CD8-positive, alpha-beta memory T cell (primary cell): ENCODE results near the gene ARHGEF39. TPM values are rescaled to one million over a fixed set of nuclear protein-coding genes. Genes with fewer than 3 reads are reported as not detected.
"Not testable (repeated sequence)": the region's sequence is repeated elsewhere in the genome, so short reads cannot be mapped to it uniquely, and the experiment has no call there.

Source experiments
- CTCF ChIA-PET: fragments of 350-600 bp; sonication (Branson Sonifier 250); formaldehyde crosslinking; loops from one replicate; lab custom pipeline; 2021; ENCODE audit warnings: antibody characterized with exemption; lab: Charles Lee
- POLR2A ChIA-PET: fragments of 350-600 bp; sonication (Branson Sonifier 250); formaldehyde crosslinking; loops from one replicate; lab custom pipeline; 2021; ENCODE audit warnings: antibody characterized with exemption; lab: Charles Lee
- DNase-seq, 5 donors: peaks; one replicate each; pipeline versions ENCODE4 v3.0.0 to v3.0.0-alpha.2; 2020 to 2022; ENCODE audit warnings: mixed read lengths in 1 of 5
- H3K27ac ChIP-seq: one replicate; pipeline ENCODE4 v1.7.0; 2013; ENCODE audit warnings: low read depth, mild to moderate bottlenecking, low read length, moderate library complexity
- H3K27me3 ChIP-seq: 2 replicates; pipeline ENCODE4 v1.7.0; 2013; ENCODE audit warnings: low read length, mild to moderate bottlenecking; ENCODE audit not compliant: insufficient read depth, poor library complexity, severe bottlenecking
- H3K36me3 ChIP-seq: 2 replicates; pipeline ENCODE4 v1.7.0; 2013; ENCODE audit warnings: mild to moderate bottlenecking, low read length, moderate library complexity; ENCODE audit not compliant: insufficient read depth
- H3K4me1 ChIP-seq: 2 replicates; pipeline ENCODE4 v1.7.0; 2013; ENCODE audit warnings: mild to moderate bottlenecking, low read length, moderate library complexity; ENCODE audit not compliant: insufficient read depth
- H3K4me3 ChIP-seq: 2 replicates; pipeline ENCODE4 v1.7.0; 2013; ENCODE audit warnings: mild to moderate bottlenecking, low read length
- H3K9me3 ChIP-seq: 2 replicates; pipeline ENCODE4 v1.7.0; 2013; ENCODE audit warnings: mild to moderate bottlenecking, low read length
- H3K27ac Mint-ChIP-seq, 8 donors: one replicate each; pipeline ENCODE4 v1.8.0; 2020 to 2021; ENCODE audit warnings: mixed read lengths in 8 of 8, mild to moderate bottlenecking in 6 of 8, inconsistent platforms in 3 of 8, moderate library complexity in 3 of 8
- H3K27me3 Mint-ChIP-seq, 2 donors: one replicate each; pipeline ENCODE4 v1.8.0; 2020 to 2021; ENCODE audit warnings: mixed read lengths in 2 of 2, mild to moderate bottlenecking in 1 of 2, moderate library complexity in 1 of 2
- H3K36me3 Mint-ChIP-seq, 3 donors: one replicate each; pipeline ENCODE4 v1.8.0; 2020 to 2021; ENCODE audit warnings: mixed read lengths in 3 of 3, inconsistent platforms in 1 of 3, mild to moderate bottlenecking in 1 of 3
- H3K4me1 Mint-ChIP-seq, 3 donors: one replicate each; pipeline ENCODE4 v1.8.0; 2020 to 2021; ENCODE audit warnings: mixed read lengths in 3 of 3, inconsistent platforms in 1 of 3, mild to moderate bottlenecking in 1 of 3
- H3K4me3 Mint-ChIP-seq, 7 donors: one replicate each; pipeline ENCODE4 v1.8.0; 2020 to 2021; ENCODE audit warnings: mixed read lengths in 7 of 7, mild to moderate bottlenecking in 6 of 7, moderate library complexity in 4 of 7, inconsistent platforms in 2 of 7
- H3K9me3 Mint-ChIP-seq, 5 donors: one replicate each; pipeline ENCODE4 v1.8.0; 2020 to 2022; ENCODE audit warnings: mixed read lengths in 5 of 5, mild to moderate bottlenecking in 3 of 5, moderate library complexity in 2 of 5, inconsistent platforms in 1 of 5
- polyA plus RNA-seq: library from polyadenylated mRNA; unstranded; fragments of 300-500 nt; fragmentation: Illumina TruSeq; gene quantifications from one replicate; pipeline ENCODE4 v1.2.3, GENCODE V29; 2021
- total RNA-seq, 2 experiments: library from RNA; stranded (reverse); gene quantifications; one replicate each; pipeline ENCODE4 v1.2.3, GENCODE V29; 2021

The ARHGEF39 gene
- total and polyA plus RNA-seq, 3 experiments from 2014 or later: 1.2 to 10.7 (median 7.7) TPM

DNA sequence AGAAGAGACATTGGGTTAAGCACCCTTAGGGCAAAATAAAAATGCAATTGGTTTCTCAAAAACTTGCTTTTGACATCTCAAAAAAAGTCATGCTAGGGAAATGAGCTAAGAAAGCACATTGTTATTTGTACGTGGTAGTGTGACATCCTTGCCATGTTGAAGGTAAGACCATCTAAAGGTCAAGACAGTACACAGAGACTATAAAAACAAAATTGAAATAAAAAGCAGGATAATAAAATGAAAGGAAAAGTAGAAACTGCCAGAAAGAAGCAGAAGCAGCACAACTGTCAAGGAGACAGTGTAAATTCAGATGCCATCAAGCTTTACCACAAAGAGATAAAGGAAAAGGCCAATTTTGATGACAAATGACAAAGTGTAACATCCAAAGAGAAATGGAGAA lies 25.8 kb downstream of the ARHGEF39 start:
- not testable (repeated sequence) for H3K4me3 ChIP-seq, H3K27me3 ChIP-seq, H3K9me3 ChIP-seq, H3K27me3 Mint-ChIP-seq, DNase-seq, H3K36me3 ChIP-seq, H3K9me3 Mint-ChIP-seq, H3K27ac ChIP-seq
- Mint-ChIP-seq H3K4me3 (peak overlapping the region in 5 of 7 donors; percentile 23 to 88 (median 32)), H3K36me3 (peaks cover 4 to 15% (median 11%) of the 10 kb centered on the region in 3 donors), H3K27ac (peak overlapping the region in 7 of 8 donors; percentile 62 to 98 (median 94)), H3K4me1 (peaks cover 57 to 75% (median 66%) of the 10 kb centered on the region in 3 donors)
- peaks cover 35% of the 10 kb centered on the region for H3K4me1 ChIP-seq
- ChIA-PET POLR2A (interaction anchor here (1.3 to 2.0 kb wide), 3 partner anchors 18 to 22 kb away, joined by 3 to 8 read pairs (median 3); partner anchors contain the start of genes CCDC107 and RMRP), CTCF (interaction anchor here (0.8 to 14.3 kb wide), 5 partner anchors 8 to 56 kb away, joined by 3 to 200 read pairs (median 5); partner anchors contain the start of genes CCDC107, CD72 and RMRP)

DNA sequence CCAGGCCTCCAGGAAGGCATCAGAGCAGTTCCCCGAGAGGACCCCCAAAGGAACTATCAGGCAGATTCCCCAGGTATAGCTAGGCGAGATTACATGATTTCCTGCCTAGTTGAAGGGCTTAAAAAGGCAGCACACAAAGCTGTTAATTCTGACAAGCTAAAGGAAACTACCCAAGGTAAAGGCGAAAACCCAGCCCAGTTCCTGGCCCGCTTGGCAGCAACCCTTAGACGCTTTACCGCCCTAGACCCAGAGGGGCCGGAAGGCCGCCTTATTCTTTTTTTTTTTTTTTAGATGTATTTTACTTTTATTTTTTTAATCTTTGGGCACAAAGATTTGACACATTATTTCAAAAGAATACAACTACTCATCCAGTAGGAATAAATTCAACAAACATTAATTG lies 26.2 kb downstream of the ARHGEF39 start:
- peaks cover 56 to 74% (median 65%) of the 10 kb centered on the region in 3 donors for H3K4me1 Mint-ChIP-seq
- peak in 2 of 5 donors; percentile 48 to 58 for DNase-seq
- ChIA-PET POLR2A (interaction anchor here (0.7 to 2.0 kb wide), 5 partner anchors 10 to 104 kb away, joined by 3 to 8 read pairs (median 3); partner anchors contain the start of genes CCDC107 and RMRP), CTCF (interaction anchor here (0.8 to 14.3 kb wide), 4 partner anchors 8 to 25 kb away, joined by 3 to 200 read pairs (median 6); partner anchors contain the start of genes CCDC107, CD72 and RMRP)
- H3K36me3 Mint-ChIP-seq: peaks cover 4 to 15% (median 11%) of the 10 kb centered on the region in 3 donors
- not testable (repeated sequence) for H3K27me3 Mint-ChIP-seq, H3K36me3 ChIP-seq, H3K9me3 Mint-ChIP-seq, H3K27me3 ChIP-seq, H3K27ac ChIP-seq, H3K4me3 ChIP-seq, H3K9me3 ChIP-seq
- H3K4me1 ChIP-seq: peaks cover 33% of the 10 kb centered on the region
- H3K4me3 Mint-ChIP-seq: peak overlapping the region; percentile 55 to 88 (median 62)
- H3K27ac Mint-ChIP-seq: peak overlapping the region; percentile 79 to 99 (median 94)

DNA sequence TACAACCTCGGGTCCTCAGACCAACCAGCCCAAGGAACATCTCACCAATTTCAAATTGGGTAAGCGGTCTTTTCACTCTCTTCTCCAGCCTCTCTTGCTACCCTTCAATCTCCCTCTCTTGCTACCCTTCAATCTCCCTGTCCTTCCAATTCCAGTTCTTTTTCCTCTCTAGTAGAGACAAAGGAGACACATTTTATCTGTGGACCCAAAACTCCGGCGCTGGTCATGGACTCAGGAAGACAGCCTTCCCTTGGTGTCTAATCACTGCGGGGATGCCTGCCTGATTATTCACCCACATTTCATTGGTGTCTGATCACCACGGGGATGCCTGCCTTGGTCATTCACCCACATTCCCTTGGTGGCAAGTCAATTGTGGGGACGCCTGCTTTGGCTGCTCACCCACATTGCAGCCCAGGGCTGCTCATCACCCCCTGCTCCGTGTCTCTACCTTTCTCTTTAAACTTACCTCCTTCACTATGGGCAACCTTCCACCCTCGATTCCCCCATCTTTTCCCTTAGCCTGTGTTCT lies 27.5 kb downstream of the ARHGEF39 start:
- not testable (repeated sequence) for H3K36me3 ChIP-seq, H3K4me3 ChIP-seq, H3K9me3 Mint-ChIP-seq, H3K27me3 Mint-ChIP-seq, H3K9me3 ChIP-seq, H3K27ac ChIP-seq, DNase-seq, H3K27me3 ChIP-seq
- H3K4me3 Mint-ChIP-seq: peak overlapping the region in 4 of 7 donors; percentile 58 to 71 (median 66)
- ChIA-PET CTCF (interaction anchor here (14.3 kb wide), 1 partner anchor 24 kb away, joined by 200 read pairs; the partner anchor contains the start of gene CD72), POLR2A (interaction anchor here (1.1 to 2.0 kb wide), 2 partner anchors 11 to 20 kb away, joined by 3 to 8 read pairs; no protein-coding TSS in a partner anchor)
- H3K4me1 Mint-ChIP-seq: peaks cover 52 to 69% (median 55%) of the 10 kb centered on the region in 3 donors
- H3K36me3 Mint-ChIP-seq: peaks cover 4 to 11% (median 11%) of the 10 kb centered on the region in 3 donors
- H3K27ac Mint-ChIP-seq: peak overlapping the region; percentile 12 to 99 (median 93)
- H3K4me1 ChIP-seq: peaks cover 33% of the 10 kb centered on the region

DNA sequence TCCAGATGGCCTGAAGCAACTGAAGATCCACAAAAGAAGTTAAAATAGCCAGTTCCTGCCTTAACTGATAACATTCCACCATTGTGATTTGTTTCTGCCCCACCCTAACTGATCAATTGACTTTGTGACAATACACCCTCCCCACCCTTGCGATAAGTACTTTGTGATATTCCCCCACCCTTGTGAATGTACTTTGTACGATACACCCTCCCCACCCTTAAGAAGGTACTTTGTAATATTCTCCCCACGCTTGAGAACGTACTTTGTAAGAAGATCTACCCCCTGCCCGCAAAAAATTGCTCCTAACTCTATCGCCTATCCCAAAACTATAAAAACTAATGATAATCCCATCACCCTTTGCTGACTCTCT lies 28.1 kb downstream of the ARHGEF39 start:
- H3K36me3 ChIP-seq, H3K9me3 Mint-ChIP-seq, H3K4me3 ChIP-seq, H3K27ac ChIP-seq, H3K27me3 ChIP-seq, H3K27me3 Mint-ChIP-seq, POLR2A ChIA-PET, DNase-seq, H3K9me3 ChIP-seq: not testable (repeated sequence)
- H3K4me1 ChIP-seq: peaks cover 33% of the 10 kb centered on the region
- Mint-ChIP-seq H3K27ac (peak overlapping the region; percentile 79 to 97 (median 94)), H3K4me3 (peak overlapping the region in 2 of 7 donors; percentile 39 to 69), H3K4me1 (peaks cover 52 to 69% (median 55%) of the 10 kb centered on the region in 3 donors), H3K36me3 (peaks cover 4 to 11% (median 11%) of the 10 kb centered on the region in 3 donors)
- CTCF ChIA-PET: interaction anchor here (0.8 to 1.3 kb wide), 2 partner anchors 10 to 26 kb away, joined by 4 read pairs; no protein-coding TSS in a partner anchor

DNA sequence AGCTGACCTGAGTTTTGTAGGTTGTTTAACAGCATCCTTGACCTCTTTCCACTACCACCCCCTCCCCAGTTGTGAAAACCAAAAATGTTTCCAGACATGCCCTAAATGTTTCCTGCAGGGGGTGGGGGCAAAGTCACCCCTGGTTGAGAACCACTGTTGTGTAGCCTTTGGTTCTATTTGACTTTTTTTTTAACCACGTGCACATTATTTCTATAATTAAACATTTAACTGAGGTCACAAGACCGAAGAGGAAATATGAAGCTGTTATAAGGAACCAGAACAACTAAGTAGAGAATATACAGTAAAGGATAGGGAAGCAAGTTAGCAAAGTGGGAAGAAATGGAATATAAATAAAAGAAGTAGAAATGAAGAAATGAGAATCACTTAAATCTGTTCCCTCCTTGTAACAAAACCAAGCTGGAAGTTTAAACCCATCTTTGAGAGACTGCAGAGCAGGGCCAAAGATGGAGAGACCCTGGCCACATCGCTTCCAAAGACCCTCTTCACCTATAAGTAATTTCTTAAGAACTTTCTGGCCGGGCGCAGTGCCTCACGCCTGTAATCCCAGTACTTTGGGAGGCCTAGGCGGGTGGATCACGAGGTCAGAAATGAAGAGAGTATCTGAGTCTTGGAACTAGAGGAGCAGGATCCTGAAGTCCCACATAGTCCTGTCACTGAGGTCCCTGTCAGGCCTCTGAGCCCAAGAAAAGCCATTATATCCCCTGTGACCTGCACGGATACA lies 28.7 kb downstream of the ARHGEF39 start:
- Histone ChIP-seq H3K4me1 (peaks cover 33% of the 10 kb centered on the region), H3K4me3 (no peak overlapping the region), H3K9me3 (no peaks in the 10 kb centered on the region), H3K27me3 (no peaks in the 10 kb centered on the region), H3K27ac (no peak overlapping the region), H3K36me3 (no peaks in the 10 kb centered on the region)
- ChIA-PET CTCF (interaction anchor here (0.8 to 1.3 kb wide), 2 partner anchors 11 to 25 kb away, joined by 4 read pairs; no protein-coding TSS in a partner anchor), POLR2A (no interaction called here)
- Mint-ChIP-seq H3K27ac (peak overlapping the region; percentile 79 to 97 (median 91)), H3K27me3 (no peaks in the 10 kb centered on the region), H3K9me3 (no peaks in the 10 kb centered on the region), H3K36me3 (peaks cover 4 to 11% (median 8%) of the 10 kb centered on the region in 3 donors), H3K4me1 (peaks cover 50 to 64% (median 55%) of the 10 kb centered on the region in 3 donors), H3K4me3 (peak overlapping the region; percentile 3 to 69 (median 36))
- no peak for DNase-seq

DNA sequence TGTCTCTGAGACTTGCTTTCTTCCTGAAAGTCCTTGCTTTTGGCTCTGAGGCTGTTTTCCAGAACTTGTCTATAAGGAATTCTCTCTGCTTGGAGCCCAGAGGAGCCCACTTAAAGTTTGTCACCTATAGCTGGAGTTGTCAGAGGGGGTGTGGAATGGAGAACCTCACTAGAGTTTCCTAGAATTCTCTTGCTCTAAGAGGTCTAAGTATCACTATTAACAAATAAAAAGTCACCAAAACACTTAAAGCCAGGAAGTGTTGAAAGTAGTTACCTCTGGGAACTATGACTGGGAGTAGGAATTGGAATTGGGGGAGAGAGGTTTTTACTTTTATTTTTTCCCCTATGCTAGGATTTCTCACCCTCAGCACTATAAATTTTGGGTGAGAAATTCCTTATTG lies 29.3 kb downstream of the ARHGEF39 start:
- Histone ChIP-seq H3K9me3 (no peaks in the 10 kb centered on the region), H3K4me1 (peaks cover 33% of the 10 kb centered on the region), H3K4me3 (no peak overlapping the region), H3K36me3 (no peaks in the 10 kb centered on the region), H3K27me3 (no peaks in the 10 kb centered on the region), H3K27ac (no peak overlapping the region)
- Mint-ChIP-seq H3K4me3 (peak overlapping the region in 2 of 7 donors; percentile 32 to 69), H3K4me1 (peaks cover 49 to 59% (median 55%) of the 10 kb centered on the region in 3 donors), H3K27me3 (no peaks in the 10 kb centered on the region), H3K9me3 (no peaks in the 10 kb centered on the region), H3K36me3 (peaks cover 4 to 6% (median 6%) of the 10 kb centered on the region in 3 donors), H3K27ac (peak overlapping the region; percentile 78 to 97 (median 87))
- CTCF ChIA-PET: interaction anchor here (1.3 kb wide), 1 partner anchor 25 kb away, joined by 4 read pairs; no protein-coding TSS in a partner anchor
- POLR2A ChIA-PET: interaction anchor here (0.6 kb wide), 1 partner anchor 12 kb away, joined by 3 read pairs; no protein-coding TSS in a partner anchor
- DNase-seq: no peak

DNA sequence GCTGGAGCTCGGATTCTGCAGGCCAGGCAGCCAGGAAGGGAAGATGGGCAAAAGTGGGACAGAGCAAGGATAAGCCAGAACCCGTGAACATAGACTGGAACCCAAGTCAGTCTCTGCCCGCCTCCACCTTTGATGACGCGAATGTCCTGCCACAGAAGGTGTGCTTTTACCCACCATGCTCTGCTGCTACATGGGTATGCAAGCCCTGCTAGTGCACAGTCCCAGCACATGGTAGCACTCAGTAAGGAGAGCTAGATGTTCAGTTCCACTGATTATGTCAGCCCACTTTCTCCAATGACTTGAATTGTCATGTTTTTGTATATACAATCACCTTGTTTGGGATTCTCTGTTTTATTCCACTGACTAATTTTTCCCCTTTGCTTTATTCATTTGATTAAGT lies 35.4 kb downstream of the ARHGEF39 start:
- DNase-seq: no peak
- no peak overlapping the region for H3K4me3 ChIP-seq

More for the DNA sequence above, 35.4 kb downstream of the ARHGEF39 start:
- H3K9me3 Mint-ChIP-seq: no peaks in the 10 kb centered on the region
- POLR2A ChIA-PET: interaction anchor here (1.0 kb wide), 1 partner anchor 17 kb away, joined by 4 read pairs; no protein-coding TSS in a partner anchor
- H3K27ac Mint-ChIP-seq: no peak overlapping the region
- H3K9me3 ChIP-seq: no peaks in the 10 kb centered on the region
- H3K4me3 Mint-ChIP-seq: no peak overlapping the region
- peaks cover 0 to 5% (median 0%) of the 10 kb centered on the region in 3 donors for H3K4me1 Mint-ChIP-seq
- no peaks in the 10 kb centered on the region for H3K4me1 ChIP-seq
- no peaks in the 10 kb centered on the region for H3K36me3 Mint-ChIP-seq
- CTCF ChIA-PET: interaction anchor here (0.8 to 2.3 kb wide), 6 partner anchors 9 to 67 kb away, joined by 3 to 7 read pairs (median 4); no protein-coding TSS in a partner anchor
- H3K36me3 ChIP-seq: no peaks in the 10 kb centered on the region
- H3K27ac ChIP-seq: no peak overlapping the region
- no peaks in the 10 kb centered on the region for H3K27me3 Mint-ChIP-seq
- no peaks in the 10 kb centered on the region for H3K27me3 ChIP-seq
